GM21723 (cell line): ENCODE measurements around the gene GLG1.
"Not testable (repeated sequence)": the region's sequence is repeated elsewhere in the genome, so short reads cannot be mapped to it uniquely, and the experiment has no call there.

Experiments
- ATAC-seq: cut with Tn5 transposase; IDR thresholded peaks from one replicate; pipeline ENCODE4 v1.9.1; 2021; ENCODE audit warnings: mild to moderate bottlenecking, moderate library complexity; ENCODE audit not compliant: unreplicated experiment

The GLG1 gene

DNA sequence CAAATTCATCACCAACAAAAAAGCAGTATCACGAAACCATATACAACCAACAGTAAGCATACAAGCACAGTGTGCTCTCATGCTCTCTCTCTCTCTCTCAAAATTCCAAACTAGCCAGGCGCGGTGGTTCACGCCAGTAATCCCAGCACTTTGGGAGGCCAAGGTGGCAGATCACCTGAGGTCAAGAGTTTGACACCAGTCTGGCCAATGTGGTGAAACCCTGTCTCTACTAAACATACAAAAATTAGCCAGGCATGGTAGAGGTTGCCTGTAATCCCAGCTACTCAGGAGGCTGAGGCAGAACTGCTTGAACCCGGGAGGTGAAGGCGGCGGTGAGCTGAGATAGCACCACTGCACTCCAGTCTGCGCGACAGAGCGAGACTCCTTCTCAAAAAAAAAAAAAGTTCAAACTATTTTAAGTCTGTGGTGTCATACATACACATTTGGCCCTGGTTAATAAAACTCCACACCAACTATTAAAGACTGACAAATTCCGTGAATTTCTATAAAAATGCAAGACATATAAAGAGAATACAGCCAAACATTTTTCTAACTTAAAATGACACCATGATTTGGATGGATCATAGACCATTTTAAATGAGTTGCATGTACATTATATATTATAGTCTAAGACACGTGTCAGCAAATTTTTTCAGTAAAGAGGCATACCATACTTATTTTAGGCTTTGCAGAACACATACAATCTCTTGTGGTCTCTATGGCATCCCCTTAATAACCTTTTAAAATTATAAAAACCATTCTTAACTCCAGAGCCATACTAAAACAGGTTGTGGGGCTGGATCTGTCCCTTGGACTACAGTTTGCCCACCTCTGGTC lies 30.9 kb downstream of the GLG1 start:
- ATAC-seq, result no peak

DNA sequence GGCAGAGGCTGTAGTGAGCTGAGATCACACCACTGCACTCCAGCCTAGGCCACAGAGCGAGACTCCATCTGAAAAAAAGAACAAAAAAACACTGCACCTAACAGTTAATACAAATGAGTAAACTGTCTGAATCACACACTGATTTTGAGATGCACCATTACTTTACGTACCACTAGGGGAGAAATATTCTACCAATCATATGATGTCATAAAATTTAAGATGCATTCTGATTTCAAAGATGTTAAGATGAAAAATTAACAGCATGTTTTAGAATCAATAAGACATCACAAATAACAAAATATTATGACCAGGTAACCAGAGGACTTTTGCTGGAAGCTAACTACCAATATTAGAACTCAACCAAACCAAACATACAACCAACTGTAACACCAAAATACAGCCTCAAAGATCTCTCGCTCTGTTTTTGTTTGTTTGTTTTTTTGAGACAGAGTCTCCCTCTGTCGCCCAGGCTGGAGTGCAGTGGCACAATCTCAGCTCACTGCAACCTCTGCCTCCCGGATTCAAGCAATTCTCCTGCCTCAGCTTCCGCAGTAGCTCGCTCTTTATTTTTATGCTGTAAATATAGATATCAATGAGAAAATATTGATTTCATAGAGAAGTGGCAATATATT lies 31.6 kb downstream of the GLG1 start:
- no peak for ATAC-seq

GRCh38 chr16:74574146-74574545 lies 32.8 kb downstream of the GLG1 start:
- no peak for ATAC-seq

DNA sequence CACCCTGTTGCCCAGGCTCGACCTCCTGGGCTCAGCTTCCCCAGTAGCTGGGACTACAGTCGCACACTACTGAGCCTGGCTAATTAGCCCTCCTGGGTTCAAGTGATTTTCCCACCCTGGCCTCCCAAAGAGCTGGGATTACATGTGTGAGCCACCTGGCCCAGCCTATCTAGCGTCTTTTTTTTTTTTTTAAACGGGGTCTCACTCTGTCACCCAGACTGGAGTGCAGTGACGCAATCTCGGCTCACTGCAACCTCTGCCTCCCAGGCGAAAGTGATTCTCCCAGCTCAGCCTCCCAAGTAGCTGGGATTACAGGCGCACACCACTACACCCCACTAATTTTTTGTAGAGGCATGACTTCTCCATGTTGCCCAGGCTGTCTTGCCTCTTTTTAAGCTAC lies 33.3 kb downstream of the GLG1 start:
- ATAC-seq, result no peak

- no peak for ATAC-seq
Measured at GRCh38 chr16:74570412-74571301, 36.3 kb downstream of the GLG1 start.

- ATAC-seq, result no peak
Measured at GRCh38 chr16:74568961-74569631, 37.8 kb downstream of the GLG1 start.

DNA sequence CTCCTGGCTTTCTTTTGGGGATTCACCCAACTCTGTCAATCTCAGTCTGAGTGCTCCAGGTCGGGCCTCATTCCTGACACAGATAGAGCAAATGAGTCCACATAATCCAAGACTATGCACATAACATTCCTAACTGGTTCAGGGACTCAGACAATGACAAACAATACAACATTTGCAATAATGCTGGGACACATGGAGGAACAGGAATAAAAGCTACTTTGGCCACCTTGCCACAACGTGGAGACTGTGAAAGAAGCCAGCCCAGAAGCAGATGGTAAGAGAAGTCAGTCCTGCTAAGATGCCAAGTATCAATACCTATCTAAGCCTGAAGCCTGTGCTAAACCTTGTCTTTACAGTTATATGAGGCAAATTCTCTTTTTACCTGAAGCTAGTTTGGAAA lies 39.0 kb downstream of the GLG1 start:
- no peak for ATAC-seq

- ATAC-seq, result no peak
Measured at GRCh38 chr16:74565378-74565777, 41.5 kb downstream of the GLG1 start.

DNA sequence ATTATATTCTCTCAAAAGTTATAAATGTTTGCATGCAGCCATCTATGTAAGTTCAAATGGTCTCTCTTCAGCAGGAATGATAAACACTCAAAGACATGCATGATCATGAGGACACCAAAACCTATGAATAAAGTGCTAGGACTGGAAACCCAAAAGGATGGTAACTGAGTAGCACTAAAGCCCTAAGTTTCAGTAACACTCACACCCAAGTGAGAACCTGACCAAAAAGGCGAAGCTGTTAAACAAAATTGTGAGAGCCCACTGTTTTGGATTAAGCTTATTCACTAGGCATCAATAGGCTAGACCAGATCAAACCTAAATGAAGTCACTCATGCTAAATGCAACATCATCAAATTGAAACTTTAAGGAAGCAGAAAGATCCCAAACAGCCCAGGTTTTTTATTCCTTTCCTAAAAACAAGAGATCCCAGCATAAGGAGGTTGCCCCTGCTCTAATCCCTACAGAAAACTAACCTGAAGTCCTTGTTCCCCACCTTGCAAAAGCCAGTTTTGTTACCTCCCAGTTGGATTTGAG lies 42.4 kb downstream of the GLG1 start:
- no peak for ATAC-seq

DNA sequence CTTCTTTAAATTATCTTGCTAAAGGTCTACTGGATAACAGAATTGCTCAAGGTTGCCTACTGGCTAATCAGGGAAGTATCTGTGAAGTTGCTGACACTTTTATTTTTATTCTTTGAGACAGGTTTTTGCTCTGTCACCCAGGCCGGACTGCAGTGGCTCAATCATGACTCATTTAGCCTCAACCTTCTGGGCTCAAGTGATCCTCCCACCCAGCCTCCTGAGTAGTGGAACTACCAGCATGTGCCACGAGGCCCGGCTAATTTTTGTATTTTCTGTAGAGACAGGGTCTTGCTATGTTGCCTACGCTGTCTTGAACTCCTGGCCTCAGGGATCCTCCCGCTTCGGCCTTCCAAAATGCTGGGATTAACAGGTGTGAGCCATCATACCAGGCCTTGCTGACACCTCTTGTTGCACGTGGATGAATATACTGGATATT lies 43.1 kb downstream of the GLG1 start:
- no peak for ATAC-seq

GRCh38 chr16:74562117-74562516 lies 44.8 kb downstream of the GLG1 start:
- no peak for ATAC-seq

DNA sequence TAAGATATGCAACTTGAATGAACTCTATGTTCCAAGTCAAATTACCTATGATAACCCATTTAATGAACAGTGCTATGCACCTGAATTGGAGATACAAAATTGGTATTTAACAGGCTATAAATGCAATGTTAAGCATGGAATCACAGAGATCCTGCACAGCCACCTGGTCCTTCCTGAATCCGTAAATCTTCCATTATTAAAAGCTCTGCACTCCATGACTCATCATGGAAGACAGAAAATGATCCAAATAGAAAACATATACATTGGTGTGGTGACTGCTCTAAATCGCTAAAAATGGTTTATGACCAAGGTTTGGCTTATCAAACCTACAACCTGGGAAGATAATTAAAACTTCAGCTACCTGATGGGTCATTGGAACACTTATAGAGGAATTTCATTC lies 45.3 kb downstream of the GLG1 start:
- ATAC-seq, result no peak

DNA sequence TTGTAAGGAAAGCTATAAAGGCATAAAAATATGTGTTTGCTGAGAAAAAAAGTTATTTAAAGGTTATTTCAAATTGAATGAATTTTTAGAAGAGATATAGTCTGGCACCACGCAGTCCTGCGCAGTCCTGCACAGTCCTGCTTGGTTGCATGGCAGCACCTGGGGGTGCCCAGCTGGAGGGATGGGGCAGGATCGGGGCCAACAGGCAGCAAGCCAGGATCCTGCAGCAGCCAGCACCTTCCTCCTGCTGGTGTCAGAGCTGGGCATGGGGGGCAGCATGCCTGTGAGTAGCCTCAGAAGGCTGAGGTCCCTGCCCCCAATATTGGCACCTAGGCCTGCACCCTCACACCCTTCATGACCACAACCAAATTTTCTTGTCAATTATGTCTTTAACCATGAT lies 46.0 kb downstream of the GLG1 start:
- no peak for ATAC-seq

GRCh38 chr16:74558873-74559272 lies 48.0 kb downstream of the GLG1 start:
- no peak for ATAC-seq

DNA sequence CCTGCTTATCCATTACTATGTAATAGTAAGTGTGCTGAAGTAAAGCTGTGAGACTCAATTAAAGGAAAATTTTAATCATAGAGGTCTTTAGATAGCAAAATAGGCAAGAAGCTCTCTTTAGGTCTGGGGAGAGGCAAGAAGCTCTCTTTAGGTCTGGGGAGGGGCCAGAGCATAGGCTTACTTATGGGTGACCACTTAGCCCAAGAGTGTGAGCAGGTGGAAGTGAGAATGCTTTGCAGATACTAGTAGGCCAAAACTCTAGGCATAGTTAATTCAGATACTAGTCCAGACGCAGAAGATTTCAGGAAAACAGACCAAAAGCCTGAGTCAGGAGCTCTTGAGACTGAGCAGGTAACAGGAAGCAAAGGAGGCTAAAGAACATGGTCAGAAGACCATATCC lies 49.6 kb downstream of the GLG1 start:
- no peak for ATAC-seq

GRCh38 chr16:74556375-74556922 lies 50.5 kb downstream of the GLG1 start:
- no peak for ATAC-seq

GRCh38 chr16:74552357-74552756 lies 54.6 kb downstream of the GLG1 start:
- not testable (repeated sequence) for ATAC-seq

GRCh38 chr16:74550227-74551019 lies 56.5 kb downstream of the GLG1 start:
- not testable (repeated sequence) for ATAC-seq

DNA sequence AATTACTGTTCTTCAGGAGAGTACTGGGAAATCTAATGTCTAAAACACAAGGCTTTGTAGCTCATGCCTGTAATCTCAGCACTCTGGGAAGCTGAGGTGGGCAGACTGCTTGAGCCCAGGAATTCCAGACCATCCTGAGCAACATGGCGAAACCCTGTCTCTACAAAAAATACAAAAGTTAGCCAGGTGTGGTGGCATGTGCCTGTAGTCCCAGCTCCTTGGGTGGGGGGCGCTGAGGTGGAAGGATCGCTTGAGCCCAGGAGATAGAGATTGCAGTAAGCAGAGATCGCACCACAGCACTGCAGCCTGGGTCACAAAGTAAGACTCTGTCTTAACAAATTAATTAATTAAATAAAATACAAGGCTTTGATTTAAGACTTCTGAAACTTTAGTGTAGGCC lies 60.8 kb downstream of the GLG1 start:
- ATAC-seq, result not testable (repeated sequence)
